Measurements from ENCODE around the gene SBK1.

DNA sequence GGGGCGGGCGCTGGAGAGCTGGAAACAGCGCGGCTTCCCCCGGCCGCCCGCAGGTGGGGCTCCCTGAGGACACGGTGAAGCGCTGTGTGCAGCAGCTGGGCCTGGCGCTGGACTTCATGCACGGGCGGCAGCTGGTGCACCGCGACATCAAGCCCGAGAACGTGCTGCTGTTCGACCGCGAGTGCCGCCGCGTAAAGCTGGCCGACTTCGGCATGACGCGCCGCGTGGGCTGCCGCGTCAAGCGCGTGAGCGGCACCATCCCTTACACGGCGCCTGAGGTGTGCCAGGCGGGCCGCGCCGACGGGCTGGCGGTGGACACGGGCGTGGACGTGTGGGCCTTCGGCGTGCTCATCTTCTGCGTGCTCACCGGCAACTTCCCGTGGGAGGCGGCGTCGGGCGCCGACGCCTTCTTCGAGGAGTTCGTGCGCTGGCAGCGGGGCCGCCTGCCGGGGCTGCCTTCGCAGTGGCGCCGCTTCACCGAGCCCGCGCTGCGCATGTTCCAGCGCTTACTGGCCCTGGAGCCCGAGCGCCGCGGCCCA, 27.8 kb downstream of the SBK1 start:
- TF ChIP-seq, protein P1, sequence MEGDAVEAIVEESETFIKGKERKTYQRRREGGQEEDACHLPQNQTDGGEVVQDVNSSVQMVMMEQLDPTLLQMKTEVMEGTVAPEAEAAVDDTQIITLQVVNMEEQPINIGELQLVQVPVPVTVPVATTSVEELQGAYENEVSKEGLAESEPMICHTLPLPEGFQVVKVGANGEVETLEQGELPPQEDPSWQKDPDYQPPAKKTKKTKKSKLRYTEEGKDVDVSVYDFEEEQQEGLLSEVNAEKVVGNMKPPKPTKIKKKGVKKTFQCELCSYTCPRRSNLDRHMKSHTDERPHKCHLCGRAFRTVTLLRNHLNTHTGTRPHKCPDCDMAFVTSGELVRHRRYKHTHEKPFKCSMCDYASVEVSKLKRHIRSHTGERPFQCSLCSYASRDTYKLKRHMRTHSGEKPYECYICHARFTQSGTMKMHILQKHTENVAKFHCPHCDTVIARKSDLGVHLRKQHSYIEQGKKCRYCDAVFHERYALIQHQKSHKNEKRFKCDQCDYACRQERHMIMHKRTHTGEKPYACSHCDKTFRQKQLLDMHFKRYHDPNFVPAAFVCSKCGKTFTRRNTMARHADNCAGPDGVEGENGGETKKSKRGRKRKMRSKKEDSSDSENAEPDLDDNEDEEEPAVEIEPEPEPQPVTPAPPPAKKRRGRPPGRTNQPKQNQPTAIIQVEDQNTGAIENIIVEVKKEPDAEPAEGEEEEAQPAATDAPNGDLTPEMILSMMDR (IDR thresholded peaks at IDR 0.05 in 2 of 3, conservative IDR thresholded peaks at IDR 0.05 in 1 of 3; ENCODE audit: borderline replicate concordance in 1 of 3, insufficient read depth in 1 of 3, low read depth in 2 of 3, low read length in 2 of 3), result no peak
- TF ChIP-seq POLR2A (IDR thresholded peaks at IDR 0.05; ENCODE audit: borderline replicate concordance, extremely low read depth, insufficient read depth, insufficient read length) (no peak), TCF7L2 (IDR thresholded peaks at IDR 0.05; ENCODE audit: borderline replicate concordance, extremely low read depth, insufficient read depth, insufficient read length) (no peak), POLR2AphosphoS5 (IDR thresholded peaks at IDR 0.05; ENCODE audit: low read depth, low read length) (no peak), YY1 (IDR thresholded peaks at IDR 0.05; ENCODE audit: extremely low read depth, insufficient replicate concordance, low read depth, low read length) (no peak), CEBPB (IDR thresholded peaks at IDR 0.05; ENCODE audit: low read depth) (no peak), JUND (IDR thresholded peaks at IDR 0.05) (no peak), EZH2 (IDR thresholded peaks at IDR 0.05) (no peak), FOSL1 (IDR thresholded peaks at IDR 0.05; ENCODE audit: low read depth) (no peak)
- TF ChIP-seq, protein P2, sequence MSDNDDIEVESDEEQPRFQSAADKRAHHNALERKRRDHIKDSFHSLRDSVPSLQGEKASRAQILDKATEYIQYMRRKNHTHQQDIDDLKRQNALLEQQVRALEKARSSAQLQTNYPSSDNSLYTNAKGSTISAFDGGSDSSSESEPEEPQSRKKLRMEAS (IDR thresholded peaks at IDR 0.05), result no peak
- TF ChIP-seq, protein P3, sequence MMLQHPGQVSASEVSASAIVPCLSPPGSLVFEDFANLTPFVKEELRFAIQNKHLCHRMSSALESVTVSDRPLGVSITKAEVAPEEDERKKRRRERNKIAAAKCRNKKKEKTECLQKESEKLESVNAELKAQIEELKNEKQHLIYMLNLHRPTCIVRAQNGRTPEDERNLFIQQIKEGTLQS (IDR thresholded peaks at IDR 0.05), result no peak

All from HCT116 (cell line).